H9 (cell line): Measurements from ENCODE around the gene THAP9. TPM values are rescaled to one million over a fixed set of nuclear protein-coding genes. Genes with fewer than 3 reads are reported as not detected.
A peak's percentile ranks its signal among the peaks of the same experiment; 100 is the strongest.

Experiments used
- DNase-seq: peaks from one replicate; pipeline ENCODE4 v3.0.0-alpha.2; 2017
- H2AFZ ChIP-seq: one replicate; pipeline ENCODE4 v1.6.1; 2013; ENCODE audit warnings: mild to moderate bottlenecking, low read length, control low read depth, moderate library complexity
- H2AK5ac ChIP-seq: 2 replicates; pipeline ENCODE4 v1.6.1; 2013; ENCODE audit warnings: low read length, control low read depth, mixed read lengths; ENCODE audit not compliant: insufficient read length
- H2BK120ac ChIP-seq: one replicate; pipeline ENCODE4 v1.6.1; 2013; ENCODE audit warnings: low read depth, mild to moderate bottlenecking, low read length, control low read depth, inconsistent platforms; ENCODE audit not compliant: poor library complexity, severe bottlenecking
- H2BK12ac ChIP-seq: 2 replicates; pipeline ENCODE4 v1.6.1; 2013; ENCODE audit warnings: low read length, control low read depth, mixed read lengths, low read depth; ENCODE audit not compliant: insufficient read length
- H2BK15ac ChIP-seq: 2 replicates; pipeline ENCODE4 v1.6.1; 2013; ENCODE audit warnings: low read depth, low read length, control low read depth
- H2BK20ac ChIP-seq: one replicate; pipeline ENCODE4 v1.6.1; 2013; ENCODE audit warnings: low read depth, mild to moderate bottlenecking, low read length, control low read depth, inconsistent platforms; ENCODE audit not compliant: poor library complexity, severe bottlenecking
- H2BK5ac ChIP-seq: 2 replicates; pipeline ENCODE4 v1.6.1; 2013; ENCODE audit warnings: low read length, control low read depth, mixed read lengths; ENCODE audit not compliant: insufficient read length
- H3K14ac ChIP-seq: 2 replicates; pipeline ENCODE4 v1.6.1; 2013; ENCODE audit warnings: low read length, control low read depth; ENCODE audit not compliant: insufficient read depth
- H3K18ac ChIP-seq: 2 replicates; pipeline ENCODE4 v1.6.1; 2013; ENCODE audit warnings: low read depth, mild to moderate bottlenecking, mixed read lengths, low read length, control low read depth; ENCODE audit not compliant: insufficient read length
- H3K23ac ChIP-seq: 2 replicates; pipeline ENCODE4 v1.6.1; 2013; ENCODE audit warnings: low read length, control low read depth, mixed read lengths, low read depth; ENCODE audit not compliant: insufficient read length
- H3K23me2 ChIP-seq: 2 replicates; pipeline ENCODE4 v1.6.1; 2013; ENCODE audit warnings: low read depth, mild to moderate bottlenecking, mixed read lengths, low read length, control low read depth; ENCODE audit not compliant: insufficient read length, poor library complexity, severe bottlenecking
- H3K27ac ChIP-seq: 2 replicates; pipeline ENCODE4 v1.5.1; 2013; ENCODE audit warnings: low read length, control low read depth, mixed read lengths, low read depth; ENCODE audit not compliant: insufficient read length
- H3K27me3 ChIP-seq: 2 replicates; pipeline ENCODE4 v1.6.1; 2013; ENCODE audit warnings: low read length, control low read depth, inconsistent platforms; ENCODE audit not compliant: insufficient read depth
- H3K4ac ChIP-seq: 2 replicates; pipeline ENCODE4 v1.6.1; 2013; ENCODE audit warnings: low read depth, mild to moderate bottlenecking, control low read depth, inconsistent platforms, low read length, moderate library complexity
- H3K4me1 ChIP-seq: 2 replicates; pipeline ENCODE4 v1.6.1; 2013; ENCODE audit warnings: low read length, control low read depth, inconsistent platforms; ENCODE audit not compliant: insufficient read depth
- H3K4me2 ChIP-seq: 2 replicates; pipeline ENCODE4 v1.6.1; 2013; ENCODE audit warnings: low read length, control low read depth, mixed read lengths; ENCODE audit not compliant: insufficient read length, insufficient read depth
- H3K56ac ChIP-seq: 2 replicates; pipeline ENCODE4 v1.6.1; 2013; ENCODE audit warnings: low read depth, mild to moderate bottlenecking, mixed read lengths, low read length, control low read depth; ENCODE audit not compliant: insufficient read length
- H3K79me1 ChIP-seq: 2 replicates; pipeline ENCODE4 v1.6.1; 2013; ENCODE audit warnings: low read depth, mild to moderate bottlenecking, moderate library complexity, low read length, control low read depth, inconsistent platforms; ENCODE audit not compliant: insufficient read depth, poor library complexity, severe bottlenecking
- H3K79me2 ChIP-seq: 2 replicates; pipeline ENCODE4 v1.6.1; 2013; ENCODE audit warnings: low read length, control low read depth, inconsistent platforms; ENCODE audit not compliant: insufficient read depth
- H3K9ac ChIP-seq: 2 replicates; pipeline ENCODE4 v1.6.1; 2013; ENCODE audit warnings: low read length, control low read depth, mixed read lengths; ENCODE audit not compliant: insufficient read length; ENCODE audit errors: extremely low read depth
- H3K9me3 ChIP-seq: one replicate; pipeline ENCODE4 v1.6.1; 2013; ENCODE audit warnings: low read depth, low read length, inconsistent platforms; ENCODE audit not compliant: control insufficient read depth
- H3T11ph ChIP-seq: one replicate; pipeline ENCODE4 v1.6.1; 2013; ENCODE audit warnings: mild to moderate bottlenecking, low read length, control low read depth, inconsistent platforms
- H4K20me1 ChIP-seq: one replicate; pipeline ENCODE4 v1.6.1; 2013; ENCODE audit not compliant: control insufficient read depth, insufficient read length, insufficient read depth
- H4K5ac ChIP-seq: 2 replicates; pipeline ENCODE4 v1.6.1; 2013; ENCODE audit warnings: low read depth, mild to moderate bottlenecking, mixed read lengths, low read length, control low read depth; ENCODE audit not compliant: insufficient read length
- H4K8ac ChIP-seq: replicated peaks from 2 replicates; pipeline ENCODE4 v1.6.1; 2013; ENCODE audit warnings: low read length, control low read depth, mixed read lengths, low read depth; ENCODE audit not compliant: insufficient read length
- H4K91ac ChIP-seq: 2 replicates; pipeline ENCODE4 v1.6.1; 2013; ENCODE audit warnings: low read depth, mild to moderate bottlenecking, moderate library complexity, mixed read lengths, low read length, control low read depth; ENCODE audit not compliant: insufficient read length
- H3K27ac Mint-ChIP-seq, 3 experiments: 2 replicates in 2 of 3; 3 replicates in 1 of 3; pipeline ENCODE4 v1.8.0; 2020 to 2021; ENCODE audit warnings: mixed read lengths in 3 of 3, mild to moderate bottlenecking in 1 of 3, moderate library complexity in 1 of 3
- H3K27me3 Mint-ChIP-seq: 2 replicates; pipeline ENCODE4 v1.8.0; 2021; ENCODE audit warnings: low read depth, mild to moderate bottlenecking, moderate library complexity, mixed read lengths
- H3K36me3 Mint-ChIP-seq, 3 experiments: 2 replicates in 2 of 3; 3 replicates in 1 of 3; pipeline ENCODE4 v1.8.0; 2020 to 2021; ENCODE audit warnings: low read depth in 3 of 3, mixed read lengths in 3 of 3; ENCODE audit not compliant: insufficient read depth in 1 of 3
- H3K4me1 Mint-ChIP-seq, 2 experiments: 2 replicates each; pipeline ENCODE4 v1.8.0; 2020; ENCODE audit warnings: mixed read lengths in 2 of 2
- H3K4me3 Mint-ChIP-seq, 2 experiments: 2 replicates in 1 of 2; 3 replicates in 1 of 2; pipeline ENCODE4 v1.8.0; 2020 to 2021; ENCODE audit warnings: mild to moderate bottlenecking in 2 of 2, mixed read lengths in 2 of 2, moderate library complexity in 1 of 2
- H3K9me3 Mint-ChIP-seq, 2 experiments: 2 replicates in 1 of 2; 3 replicates in 1 of 2; pipeline ENCODE4 v1.8.0; 2020; ENCODE audit warnings: mild to moderate bottlenecking in 2 of 2, mixed read lengths in 2 of 2, moderate library complexity in 1 of 2
- total RNA-seq: library from RNA; stranded (reverse); gene quantifications from 2 replicates; pipeline ENCODE4 v1.2.1, GENCODE V29; 2021
- TF ChIP-seq, protein P1 (sequence below): fragments of 200-600 bp; sonication (generic); conservative IDR thresholded peaks from 3 replicates; pipeline ENCODE4 v1.8.0; 2021; ENCODE audit warnings: antibody characterized with exemption, mild to moderate bottlenecking

THAP9 gene
- total RNA-seq, 1 experiment from 2014 or later, result 14.8 TPM

DNA sequence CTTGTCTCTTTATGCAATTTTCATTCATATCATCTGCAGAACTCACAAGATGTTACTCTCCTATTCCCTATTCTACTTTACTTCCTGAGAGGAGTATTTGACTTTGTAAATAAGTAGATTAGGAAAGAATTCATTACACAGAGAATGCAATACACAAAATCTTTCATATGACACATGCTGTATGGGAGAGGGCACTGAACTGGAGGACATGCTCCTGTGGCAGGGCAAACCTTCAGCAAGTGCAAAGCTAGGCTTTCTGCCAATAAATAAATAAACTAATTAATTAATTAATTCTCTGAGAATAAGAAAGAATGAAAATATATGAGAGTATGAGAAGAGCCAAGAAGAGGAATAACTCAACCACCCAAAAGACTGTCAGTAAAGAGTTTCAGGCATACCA is 33.9 kb downstream of the THAP9 start:
- Histone ChIP-seq H3K27me3 (no peaks in the 10 kb centered on the region), H3K9me3 (no peaks in the 10 kb centered on the region), H3K4me2 (no peak overlapping the region), H3K27ac (no peak overlapping the region), H3K4me1 (no peaks in the 10 kb centered on the region), H3K18ac (no peak overlapping the region), H4K91ac (no peak overlapping the region), H2BK12ac (no peak overlapping the region), H3K79me2 (no peaks in the 10 kb centered on the region), H2BK5ac (no peak overlapping the region), H3K14ac (no peak overlapping the region), H3K4ac (no peak overlapping the region), H3T11ph (no peak overlapping the region), H4K20me1 (no peaks in the 10 kb centered on the region), H3K23ac (no peak overlapping the region), H3K79me1 (no peaks in the 10 kb centered on the region), H2AFZ (no peak overlapping the region), H3K23me2 (no peaks in the 10 kb centered on the region), H2BK20ac (no peak overlapping the region), H2BK15ac (no peak overlapping the region), H4K8ac (no peak overlapping the region), H4K5ac (no peak overlapping the region), H2BK120ac (no peak overlapping the region), H3K9ac (no peak overlapping the region), H3K56ac (no peak overlapping the region), H2AK5ac (no peak overlapping the region)
- DNase-seq, result no peak
- Mint-ChIP-seq H3K4me1 (no peaks in the 10 kb centered on the region), H3K27me3 (no peaks in the 10 kb centered on the region), H3K36me3 (peaks cover 5 to 40% (median 29%) of the 10 kb centered on the region in 3 experiments; a peak in 6 of 7 replicates), H3K9me3 (no peaks in the 10 kb centered on the region), H3K27ac (0 out of 7 replicates have a peak overlapping the region, but pooled peaks of 1 of the 3 experiments have one; percentile 4), H3K4me3 (no peak overlapping the region)
- TF ChIP-seq, protein P1, sequence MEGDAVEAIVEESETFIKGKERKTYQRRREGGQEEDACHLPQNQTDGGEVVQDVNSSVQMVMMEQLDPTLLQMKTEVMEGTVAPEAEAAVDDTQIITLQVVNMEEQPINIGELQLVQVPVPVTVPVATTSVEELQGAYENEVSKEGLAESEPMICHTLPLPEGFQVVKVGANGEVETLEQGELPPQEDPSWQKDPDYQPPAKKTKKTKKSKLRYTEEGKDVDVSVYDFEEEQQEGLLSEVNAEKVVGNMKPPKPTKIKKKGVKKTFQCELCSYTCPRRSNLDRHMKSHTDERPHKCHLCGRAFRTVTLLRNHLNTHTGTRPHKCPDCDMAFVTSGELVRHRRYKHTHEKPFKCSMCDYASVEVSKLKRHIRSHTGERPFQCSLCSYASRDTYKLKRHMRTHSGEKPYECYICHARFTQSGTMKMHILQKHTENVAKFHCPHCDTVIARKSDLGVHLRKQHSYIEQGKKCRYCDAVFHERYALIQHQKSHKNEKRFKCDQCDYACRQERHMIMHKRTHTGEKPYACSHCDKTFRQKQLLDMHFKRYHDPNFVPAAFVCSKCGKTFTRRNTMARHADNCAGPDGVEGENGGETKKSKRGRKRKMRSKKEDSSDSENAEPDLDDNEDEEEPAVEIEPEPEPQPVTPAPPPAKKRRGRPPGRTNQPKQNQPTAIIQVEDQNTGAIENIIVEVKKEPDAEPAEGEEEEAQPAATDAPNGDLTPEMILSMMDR, result no peak
